SK-N-MC (cell line): ENCODE results near the gene B3GNT9.

Experiments
- EZH2 ChIP-seq: fragments of 200-600 bp; sonication (generic); IDR thresholded peaks from one replicate; pipeline ENCODE4 v1.6.1; 2017; ENCODE audit warnings: antibody characterized with exemption
- POLR2AphosphoS5 ChIP-seq: IDR thresholded peaks from 2 replicates; pipeline ENCODE4 v1.6.1; 2012; ENCODE audit warnings: mild to moderate bottlenecking, low read depth, low read length, borderline replicate concordance

DNA sequence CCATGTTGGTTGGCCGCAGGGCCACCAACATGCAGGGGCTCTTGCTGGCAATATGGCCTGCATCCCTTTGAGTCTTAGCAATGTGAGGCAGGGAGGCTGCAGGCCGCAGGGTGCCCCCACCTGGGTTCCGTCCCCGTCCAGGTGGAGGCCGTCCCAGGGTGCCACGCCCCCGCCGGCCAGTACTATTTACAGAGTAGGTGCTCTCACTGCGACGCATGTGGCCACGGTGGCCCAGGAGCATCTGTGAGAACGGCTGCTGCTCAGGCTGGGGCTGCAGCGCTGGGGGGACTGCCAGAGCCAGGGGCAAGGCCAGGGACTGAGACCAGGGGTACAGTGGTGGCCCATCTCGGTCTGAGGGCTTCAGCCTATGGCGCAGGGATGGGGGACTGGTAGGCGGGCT lies 29.4 kb upstream of the B3GNT9 start:
- TF ChIP-seq EZH2 (no peak), POLR2AphosphoS5 (no peak)
